Heart left ventricle (tissue), 16 donors: ENCODE measurements around the gene NBPF1. TPM values are rescaled to one million over a fixed set of nuclear protein-coding genes. Genes with fewer than 3 reads are reported as not detected.
A peak's percentile ranks its signal among the peaks of the same experiment; 100 is the strongest.
"Not testable (repeated sequence)": the region's sequence is repeated elsewhere in the genome, so short reads cannot be mapped to it uniquely, and the experiment has no call there.

Experiments
- ATAC-seq, 4 donors: fragments of 200-7000 bp; cut with Tn5 transposase; one replicate each; pipeline ENCODE4 v1.9.1; 2020 to 2022; ENCODE audit warnings: moderate library complexity in 4 of 4, mild to moderate bottlenecking in 3 of 4, moderate number of reproducible peaks in 1 of 4
- DNase-seq, 5 donors: peaks; one replicate each; pipeline ENCODE4 v3.0.0-alpha.2; 2020
- H3K27ac ChIP-seq, 12 donors: fragments of 200-600 bp; sonication (generic) in 4 of 12; one replicate each; pipeline versions ENCODE4 v1.5.0 to v1.8.0; 2016 to 2022; ENCODE audit warnings: mild to moderate bottlenecking in 2 of 12
- H3K27me3 ChIP-seq, 9 donors: fragments of 200-600 bp; sonication (generic) in 2 of 9; one replicate each; pipeline versions ENCODE4 v1.5.1 to v1.8.0; 2016 to 2022; ENCODE audit warnings: mild to moderate bottlenecking in 3 of 9
- H3K36me3 ChIP-seq, 9 donors: fragments of 200-600 bp; sonication (generic) in 2 of 9; one replicate each; pipeline versions ENCODE4 v1.5.0 to v1.8.0; 2018 to 2022; ENCODE audit warnings: mild to moderate bottlenecking in 2 of 9
- H3K4me1 ChIP-seq, 12 donors: fragments of 200-600 bp; sonication (generic) in 4 of 12; one replicate each; pipeline versions ENCODE4 v1.5.0 to v1.8.0; 2016 to 2022; ENCODE audit warnings: mild to moderate bottlenecking in 3 of 12
- H3K4me3 ChIP-seq, 12 donors: fragments of 200-600 bp; sonication (generic) in 4 of 12; one replicate each; pipeline versions ENCODE4 v1.5.0 to v1.8.0; 2017 to 2022; ENCODE audit warnings: mild to moderate bottlenecking in 9 of 12, moderate library complexity in 4 of 12
- H3K9me3 ChIP-seq, 12 donors: fragments of 200-600 bp; sonication (generic) in 4 of 12; one replicate each; pipeline versions ENCODE4 v1.5.0 to v1.8.0; 2016 to 2022; ENCODE audit warnings: mild to moderate bottlenecking in 1 of 12
- CTCF ChIP-seq, 12 donors: fragments of 200-600 bp; sonication (generic) in 4 of 12; IDR thresholded peaks; one replicate each; pipeline versions ENCODE4 v1.5.0 to v1.8.0; 2018 to 2022; ENCODE audit warnings: antibody characterized with exemption in 12 of 12, mild to moderate bottlenecking in 5 of 12
- POLR2A ChIP-seq, 2 donors: fragments of 450-650 bp; IDR thresholded peaks; one replicate each; pipeline ENCODE4 v1.6.1; 2017; ENCODE audit warnings: antibody characterized with exemption in 2 of 2, mild to moderate bottlenecking in 2 of 2, moderate library complexity in 2 of 2
- WGBS, 4 donors: extraction: QIAGEN DNeasy Blood & Tissue Kit in 2 of 4; methylation state at CpG; one replicate each; pipeline versions ENCODE4 v1.1.5 to v1.1.7; 2013 to 2018; 5-methylcytosine and 5-hydroxymethylcytosine counted together
- intact Hi-C, 10 donors: fragments of 100-400 bp; cut with DNase I; formaldehyde crosslinking; loops; one replicate each; pipeline versions ENCODE4 v1.11.1 to v1.14.2; 2022
- polyA plus RNA-seq, 2 donors: library from polyadenylated mRNA; stranded (reverse); fragments of 200-250 nt; gene quantifications; one replicate each; pipeline ENCODE4 v1.2.3, GENCODE V29; 2013
- total RNA-seq, 9 donors: library from RNA; depleted of rRNA in 2 of 9; stranded (reverse); fragments of >200 nt in 2 of 9; fragmentation: NEBNext Ultra II Directional in 3 of 9; extraction: Animal tissue kit (Norgen Biotek cat#: 25700) in 3 of 9; gene quantifications; one replicate each; pipeline versions ENCODE4 v1.1.0 to v1.2.4, GENCODE V29; 2016 to 2023
- donor health status: ischemic (EF 13 %, LVEDD 7.1; RV severe dilation, severe dysfunction).
- donor health status: healthy with polysubstance abuse.
- donor health status: DM: no; HTN: yes; CAD: no.
- donor health status: DM: no; HTN: no; CAD: no.
- donor health status: ischemic (EF 25% LVEDD 6.9; RV normal size, moderate dysfunction).
- donor health status: ischemic (EF 25% LVEDD 5.7; RV mildly dilated, moderate dysfunction).
- donor health status: healthy.
- donor health status: DM: yes; HTN: yes; CAD: no.
- donor health status: ischemic (EF 35%, LVEDD 5.7; RV mildly dilated, moderate dysfunction).
- donor health status: nonischemic (EF 11% LVEDD 7.7; RV severe dilation, severe dysfunction).
- donor health status: DM: yes; HTN: yes; CAD: no.
- donor health status: PGD.
- donor health status: ischemic (EF 29% LVEDD 5.4; RV normal size, mild dysfunction).
- donor health status: nonischemic (EF 23%, LVEDD 6.1; RV moderate dilation, normal function).

NBPF1 gene
- total and polyA plus RNA-seq, 11 donors = 4.4 to 18.2 (median 12.0) TPM

DNA sequence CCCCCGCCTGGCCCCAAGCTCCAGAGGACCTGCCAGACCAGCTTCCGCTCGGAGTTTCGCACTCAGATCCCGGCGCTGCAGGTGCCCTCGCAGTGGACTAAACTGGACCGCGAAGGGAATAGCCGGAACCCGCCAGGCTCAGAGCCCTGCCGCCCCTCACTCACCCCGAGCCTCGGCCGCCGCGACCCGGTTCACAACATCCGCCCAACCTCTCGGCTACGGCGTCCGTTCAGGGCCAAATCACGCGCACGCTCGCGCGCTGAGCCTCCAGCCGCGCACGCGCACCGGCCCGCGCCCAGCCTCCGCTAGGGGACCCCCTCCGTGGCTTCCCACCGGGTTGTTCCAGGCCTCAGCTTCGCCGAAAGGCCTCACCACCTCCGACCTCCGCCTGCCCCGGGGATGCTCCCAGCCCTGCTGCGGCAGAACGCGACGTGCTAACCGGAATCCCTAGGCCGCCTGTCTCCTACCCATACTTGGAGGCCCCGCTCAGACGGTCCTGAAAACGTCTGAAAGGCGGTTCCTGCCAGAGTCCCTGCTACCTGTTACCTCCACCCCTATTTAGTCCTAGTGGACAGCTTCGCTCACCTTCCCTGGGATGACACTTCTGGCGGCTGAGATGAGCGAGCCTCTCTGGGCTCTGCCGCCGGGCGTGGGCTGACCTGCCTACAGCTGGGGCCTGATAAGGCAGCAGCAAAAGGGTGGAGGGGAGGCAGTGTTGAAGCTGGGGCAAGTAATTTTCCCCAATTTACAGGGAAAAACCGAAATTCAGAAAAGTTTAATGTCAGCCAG, 31.3 kb upstream of the NBPF1 start:
- not testable (repeated sequence) for H3K9me3 ChIP-seq
- TF ChIP-seq POLR2A (IDR thresholded peaks at IDR 0.05) (peak in 1 of 2 donors; percentile 84), CTCF (IDR thresholded peaks at IDR 0.05) (peak; percentile 34 to 81 (median 68))
- intact Hi-C loops = loop anchor here in 3 of 10 donors (1.0 to 2.0 kb wide), 2 partner anchors 31 to 32 kb away; partner anchors contain the start of gene NBPF1 (in 3 of the 3)
- peak overlapping the region; percentile 46 to 95 (median 72) for H3K4me3 ChIP-seq
- ATAC-seq (peak; percentile 85 to 94 (median 93)), DNase-seq (peak; percentile 98 to 100 (median 99))
- H3K27ac ChIP-seq = peak overlapping the region; percentile 33 to 92 (median 80)
- 8 to 9% (median 9%) methylated on average over 61 of the region's 61 CpGs for WGBS, 4 donors
- H3K4me1 ChIP-seq = peaks cover 6 to 40% (median 30%) of the 10 kb centered on the region in 12 donors
- H3K27me3 ChIP-seq = peaks cover 0 to 12% (median 0%) of the 10 kb centered on the region in 9 donors
- peaks cover 0 to 11% (median 0%) of the 10 kb centered on the region in 9 donors for H3K36me3 ChIP-seq

GRCh38 chr1:16644193-16644481, 30.8 kb upstream of the NBPF1 start:
- peaks cover 6 to 45% (median 30%) of the 10 kb centered on the region in 12 donors for H3K4me1 ChIP-seq
- peaks cover 0 to 12% (median 0%) of the 10 kb centered on the region in 9 donors for H3K27me3 ChIP-seq
- no peaks in the 10 kb centered on the region for H3K9me3 ChIP-seq
- peaks cover 0 to 16% (median 0%) of the 10 kb centered on the region in 9 donors for H3K36me3 ChIP-seq
- 0 to 1% (median 0%) methylated on average over 16 of the region's 16 CpGs for WGBS, 4 donors
- TF ChIP-seq CTCF (IDR thresholded peaks at IDR 0.05) (no peak), POLR2A (IDR thresholded peaks at IDR 0.05) (no peak)
- DNase-seq (no peak), ATAC-seq (peak in 2 of 4 donors; percentile 25 to 38)
- peak overlapping the region; percentile 46 to 95 (median 72) for H3K4me3 ChIP-seq
- peak overlapping the region; percentile 33 to 92 (median 80) for H3K27ac ChIP-seq
- intact Hi-C loops = loop anchor here in 3 of 10 donors (1.0 to 2.0 kb wide), 2 partner anchors 31 kb away; partner anchors contain the start of gene NBPF1 (in 3 of the 3)

- H3K4me3 ChIP-seq = peak overlapping the region; percentile 46 to 95 (median 72)
- not testable (repeated sequence) for H3K9me3 ChIP-seq, ATAC-seq
- peak overlapping the region in 8 of 12 donors; percentile 68 to 92 (median 85) for H3K27ac ChIP-seq
- H3K4me1 ChIP-seq = peaks cover 6 to 47% (median 30%) of the 10 kb centered on the region in 12 donors
- peaks cover 0 to 12% (median 0%) of the 10 kb centered on the region in 9 donors for H3K27me3 ChIP-seq
- WGBS, 4 donors = 26 to 31% (median 28%) methylated on average over 12 of the region's 12 CpGs
- intact Hi-C loops = loop anchor here in 3 of 10 donors (1.0 to 2.0 kb wide), 2 partner anchors 30 to 31 kb away; partner anchors contain the start of gene NBPF1 (in 3 of the 3)
- DNase-seq = peak; percentile 6 to 62 (median 21)
- H3K36me3 ChIP-seq = peaks cover 0 to 16% (median 0%) of the 10 kb centered on the region in 9 donors
Observed at GRCh38 chr1:16643476-16644192, 30.3 kb upstream of the NBPF1 start.

DNA sequence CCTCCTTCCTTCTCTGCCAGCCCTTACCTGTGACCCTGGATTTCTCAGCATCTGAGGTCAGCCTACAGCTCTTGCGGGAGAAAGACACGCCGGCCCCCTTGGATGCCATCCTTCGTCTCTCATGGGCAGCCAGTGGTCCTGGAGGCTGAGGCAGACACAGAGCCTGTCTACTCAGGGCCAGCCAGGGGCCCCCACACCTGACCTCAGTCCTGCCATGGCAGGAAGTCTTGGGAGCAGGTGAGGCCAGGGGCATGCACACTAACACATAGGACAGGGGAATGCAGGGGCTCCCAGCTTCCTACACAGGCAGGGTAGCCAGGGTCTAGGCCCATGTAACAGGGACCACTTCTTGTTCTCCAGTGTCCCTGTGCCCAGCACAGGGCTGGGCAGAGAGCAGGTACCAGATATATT, 29.6 kb upstream of the NBPF1 start:
- Histone ChIP-seq H3K4me1 (peaks cover 6 to 52% (median 30%) of the 10 kb centered on the region in 12 donors), H3K4me3 (peak overlapping the region in 6 of 12 donors; percentile 60 to 85 (median 66)), H3K36me3 (peaks cover 0 to 16% (median 0%) of the 10 kb centered on the region in 9 donors)
- ATAC-seq, H3K27me3 ChIP-seq, intact Hi-C loops, H3K9me3 ChIP-seq, H3K27ac ChIP-seq: not testable (repeated sequence)
- peak; percentile 11 to 71 (median 23) for DNase-seq
- 90 to 92% (median 91%) methylated on average over 4 of the region's 4 CpGs for WGBS, 4 donors

- intact Hi-C loops, H3K27ac ChIP-seq, H3K27me3 ChIP-seq, ATAC-seq, H3K9me3 ChIP-seq: not testable (repeated sequence)
- peak in 4 of 5 donors; percentile 17 to 69 (median 22) for DNase-seq
- peaks cover 6 to 47% (median 30%) of the 10 kb centered on the region in 12 donors for H3K4me1 ChIP-seq
- WGBS, 4 donors = 70 to 84% (median 77%) methylated on average over 7 to 9 of the region's 9 CpGs
- H3K36me3 ChIP-seq = peaks cover 0 to 16% (median 0%) of the 10 kb centered on the region in 9 donors
- H3K4me3 ChIP-seq = peak overlapping the region in 2 of 12 donors; percentile 60 to 64
Observed at GRCh38 chr1:16642025-16642966, 28.9 kb upstream of the NBPF1 start.

- Histone ChIP-seq H3K4me1 (peaks cover 6 to 47% (median 30%) of the 10 kb centered on the region in 12 donors), H3K36me3 (peaks cover 0 to 16% (median 0%) of the 10 kb centered on the region in 9 donors)
- ATAC-seq, H3K27me3 ChIP-seq, H3K9me3 ChIP-seq, H3K4me3 ChIP-seq, H3K27ac ChIP-seq, intact Hi-C loops: not testable (repeated sequence)
- DNase-seq = peak in 1 of 5 donors; percentile 1
- 94 to 96% (median 95%) methylated on average over 8 of the region's 8 CpGs for WGBS, 4 donors
Observed at GRCh38 chr1:16641159-16641975, 28.0 kb upstream of the NBPF1 start.
